Esophagus muscularis mucosa (tissue), 4 donors: Measurements from ENCODE around the gene CACNA1G.

Experiments used
- EP300 ChIP-seq: sonication (generic); formaldehyde crosslinking; IDR thresholded peaks from one replicate; pipeline ENCODE4 v1.6.1; 2017; ENCODE audit warnings: antibody characterized with exemption
- POLR2A ChIP-seq: fragments of 450-650 bp; IDR thresholded peaks from one replicate; pipeline ENCODE4 v1.6.1; 2017; ENCODE audit warnings: antibody characterized with exemption, moderate library complexity, mild to moderate bottlenecking, low read depth
- TF ChIP-seq, protein P1 (sequence below), 3 experiments: fragments of 200-600 bp in 2 of 3; fragments of 450-650 bp in 1 of 3; sonication (generic) in 2 of 3; IDR thresholded peaks; one replicate each; pipeline ENCODE4 v1.5.1; 2017 to 2019; ENCODE audit warnings: antibody characterized with exemption in 3 of 3, mild to moderate bottlenecking in 2 of 3, moderate library complexity in 1 of 3

DNA sequence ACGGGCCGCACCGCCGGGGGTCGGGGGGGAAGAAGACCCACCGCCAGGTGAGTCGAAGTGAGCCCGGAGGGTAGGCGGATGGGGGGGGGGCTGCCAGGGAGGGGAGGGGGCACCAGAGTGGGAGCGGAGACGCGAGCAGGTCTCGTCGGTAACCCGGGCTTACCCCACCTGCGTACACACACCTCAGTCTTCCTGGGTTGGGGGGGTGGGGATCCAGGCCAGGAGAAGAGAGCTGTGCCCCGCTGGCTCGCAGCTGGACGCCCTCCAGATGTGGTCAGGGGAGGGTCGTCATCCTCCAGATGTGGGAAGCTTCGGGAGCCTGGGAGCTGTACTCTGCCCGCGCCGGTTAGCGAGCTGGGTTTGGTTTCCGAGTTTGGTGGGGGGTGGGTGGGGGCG is 1.2 kb downstream of the CACNA1G start:
- TF ChIP-seq, protein P1, sequence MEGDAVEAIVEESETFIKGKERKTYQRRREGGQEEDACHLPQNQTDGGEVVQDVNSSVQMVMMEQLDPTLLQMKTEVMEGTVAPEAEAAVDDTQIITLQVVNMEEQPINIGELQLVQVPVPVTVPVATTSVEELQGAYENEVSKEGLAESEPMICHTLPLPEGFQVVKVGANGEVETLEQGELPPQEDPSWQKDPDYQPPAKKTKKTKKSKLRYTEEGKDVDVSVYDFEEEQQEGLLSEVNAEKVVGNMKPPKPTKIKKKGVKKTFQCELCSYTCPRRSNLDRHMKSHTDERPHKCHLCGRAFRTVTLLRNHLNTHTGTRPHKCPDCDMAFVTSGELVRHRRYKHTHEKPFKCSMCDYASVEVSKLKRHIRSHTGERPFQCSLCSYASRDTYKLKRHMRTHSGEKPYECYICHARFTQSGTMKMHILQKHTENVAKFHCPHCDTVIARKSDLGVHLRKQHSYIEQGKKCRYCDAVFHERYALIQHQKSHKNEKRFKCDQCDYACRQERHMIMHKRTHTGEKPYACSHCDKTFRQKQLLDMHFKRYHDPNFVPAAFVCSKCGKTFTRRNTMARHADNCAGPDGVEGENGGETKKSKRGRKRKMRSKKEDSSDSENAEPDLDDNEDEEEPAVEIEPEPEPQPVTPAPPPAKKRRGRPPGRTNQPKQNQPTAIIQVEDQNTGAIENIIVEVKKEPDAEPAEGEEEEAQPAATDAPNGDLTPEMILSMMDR (IDR thresholded peaks at IDR 0.05) = no peak
- TF ChIP-seq POLR2A (no peak), EP300 (no peak)
